Ovary (tissue), 3 donors: ENCODE measurements around the gene RHCG.

Source experiments
- CTCF ChIP-seq, 3 donors: fragments of 450-650 bp in 2 of 3; fragments of 200-600 bp in 1 of 3; IDR thresholded peaks; one replicate each; pipeline versions ENCODE4 v1.5.1 to v1.8.0; 2016 to 2022; ENCODE audit warnings: antibody characterized with exemption in 3 of 3, mild to moderate bottlenecking in 1 of 3
- EP300 ChIP-seq: sonication (generic); formaldehyde crosslinking; IDR thresholded peaks from one replicate; pipeline ENCODE4 v1.6.1; 2017; ENCODE audit warnings: antibody characterized with exemption
- POLR2A ChIP-seq: fragments of 450-650 bp; IDR thresholded peaks from one replicate; pipeline ENCODE4 v1.6.1; 2017; ENCODE audit warnings: antibody characterized with exemption, mild to moderate bottlenecking, moderate library complexity
- donor health status: DM: no; HTN: no; CAD: no.

DNA sequence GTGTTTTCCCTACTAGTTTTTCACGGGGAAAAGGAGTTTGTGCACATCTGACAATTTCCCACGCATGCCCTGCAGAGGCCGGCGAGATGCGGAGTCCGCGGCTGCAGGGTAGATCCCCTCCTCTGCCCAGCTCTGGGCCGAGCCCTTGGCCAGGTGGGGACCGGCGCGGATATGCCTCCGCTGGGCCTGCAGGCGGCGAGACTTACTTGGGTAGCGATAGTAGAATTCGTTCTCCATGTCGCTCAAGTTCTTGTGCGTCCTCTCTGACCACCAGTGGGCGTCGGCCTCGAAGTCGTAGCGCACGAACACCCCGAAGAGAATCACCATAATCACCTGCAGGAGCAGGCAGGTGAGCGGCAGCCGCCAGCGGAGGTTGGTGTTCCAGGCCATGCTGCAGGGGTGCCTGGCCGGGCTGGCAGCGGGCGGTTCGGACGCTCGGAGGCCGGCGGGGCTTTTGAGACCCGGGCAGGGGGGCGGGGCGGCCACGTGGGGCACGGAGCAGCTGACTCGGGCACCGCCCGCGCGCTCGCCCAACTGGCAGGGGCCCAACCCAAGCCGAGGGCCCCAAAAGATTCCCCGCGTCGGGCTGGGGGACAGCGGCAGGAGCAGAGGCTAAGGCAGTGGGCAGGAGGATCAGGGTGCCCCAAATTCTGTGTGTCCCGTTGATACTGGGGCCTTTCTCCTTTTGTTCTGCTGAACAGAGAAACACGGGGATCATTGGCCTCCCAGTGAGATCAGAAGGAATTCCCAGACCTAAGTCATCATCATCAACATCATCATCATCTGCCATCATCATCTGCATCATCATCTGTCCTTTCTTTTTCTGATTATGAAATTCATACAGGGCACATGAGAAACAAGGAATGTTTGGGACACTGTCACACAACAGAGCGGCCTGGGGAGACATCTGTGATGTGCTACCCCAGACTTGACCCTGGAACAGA lies at the start of gene RHCG:
- TF ChIP-seq CTCF (IDR thresholded peaks at IDR 0.05) (no peak), POLR2A (no peak), EP300 (no peak)
